Mammary epithelial cell (primary cell): ENCODE results near the gene SPTLC1.
"Not testable (repeated sequence)": the region's sequence is repeated elsewhere in the genome, so short reads cannot be mapped to it uniquely, and the experiment has no call there.

ENCODE experiments used
- CTCF ChIP-seq, 2 donors: IDR thresholded peaks in 1 of 2; conservative IDR thresholded peaks in 1 of 2; 2 replicates each; pipeline ENCODE4 v1.5.1; 2011 to 2012; ENCODE audit warnings: inconsistent platforms in 2 of 2, low read length in 2 of 2, mild to moderate bottlenecking in 2 of 2, control low read depth in 1 of 2, low read depth in 1 of 2; ENCODE audit not compliant: insufficient read depth in 1 of 2; ENCODE audit errors: extremely low read depth in 1 of 2
- EZH2 ChIP-seq: IDR thresholded peaks from 2 replicates; pipeline ENCODE4 v1.6.1; 2012; ENCODE audit warnings: low read length, inconsistent platforms, borderline replicate concordance

DNA sequence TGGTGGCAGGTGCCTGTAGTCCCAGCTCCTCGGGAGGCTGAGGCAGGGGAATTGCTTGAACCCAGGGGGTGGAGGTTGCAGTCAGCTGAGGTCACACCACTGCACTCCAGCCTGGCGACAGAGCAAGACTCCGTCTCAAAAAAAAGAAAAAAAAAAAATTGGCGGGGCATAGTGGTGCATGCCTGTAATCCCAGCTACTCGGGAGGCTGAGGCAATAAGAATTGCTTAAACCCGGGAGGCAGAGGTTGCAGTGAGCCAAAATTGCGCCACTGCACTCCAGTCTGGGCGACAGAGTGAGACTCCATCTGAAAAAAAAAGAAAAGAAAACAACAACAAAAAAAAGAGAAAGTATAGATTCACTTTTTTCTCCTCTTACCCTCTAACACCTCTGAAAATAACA, 105.0 kb downstream of the SPTLC1 start:
- not testable (repeated sequence) for TF ChIP-seq CTCF (conservative IDR thresholded peaks at IDR 0.05 in 1 of 2, IDR thresholded peaks at IDR 0.05 in 1 of 2; ENCODE audit: extremely low read depth in 1 of 2, insufficient read depth in 1 of 2, low read depth in 1 of 2, low read length in 2 of 2); EZH2
